ENCODE data around the gene MGMT. TPM values are rescaled to one million over a fixed set of nuclear protein-coding genes. Genes with fewer than 3 reads are reported as not detected.

The MGMT gene
- total RNA-seq, 2 donors from 2014 or later = 18.3 to 25.5 TPM

- DNase-seq (ENCODE audit: low spot score) (no peak), ATAC-seq (ENCODE audit: insufficient number of reproducible peaks, low FRiP score, low read depth) (no peak)
- H3K4me1 ChIP-seq (ENCODE audit: control insufficient read depth in 1 of 2, low read depth in 2 of 2) = no peaks in the 10 kb centered on the region
- no peak overlapping the region for H3K4me3 ChIP-seq
- H3K36me3 ChIP-seq = no peaks in the 10 kb centered on the region
- TF ChIP-seq CTCF (IDR thresholded peaks at IDR 0.05) = no peak
- no peaks in the 10 kb centered on the region for H3K27me3 ChIP-seq (replicated peaks; ENCODE audit: insufficient read depth)
- H3K9me3 ChIP-seq = peaks cover 4% of the 10 kb centered on the region
- H3K27ac ChIP-seq = no peak overlapping the region
These were observed 342.4 kb downstream of the MGMT start for GRCh38 chr10:129809431-129809830.

GRCh38 chr10:129809841-129810240 lies 342.8 kb downstream of the MGMT start:
- Histone ChIP-seq H3K9me3 (peaks cover 4% of the 10 kb centered on the region), H3K36me3 (no peaks in the 10 kb centered on the region), H3K4me3 (no peak overlapping the region), H3K4me1 (ENCODE audit: control insufficient read depth in 1 of 2, low read depth in 2 of 2) (no peaks in the 10 kb centered on the region), H3K27ac (no peak overlapping the region), H3K27me3 (replicated peaks; ENCODE audit: insufficient read depth) (no peaks in the 10 kb centered on the region)
- DNase-seq (ENCODE audit: low spot score) (no peak), ATAC-seq (ENCODE audit: insufficient number of reproducible peaks, low FRiP score, low read depth) (no peak)
- TF ChIP-seq CTCF (IDR thresholded peaks at IDR 0.05) = no peak

- Histone ChIP-seq H3K27me3 (replicated peaks; ENCODE audit: insufficient read depth) (no peaks in the 10 kb centered on the region), H3K9me3 (no peaks in the 10 kb centered on the region), H3K4me3 (no peak overlapping the region), H3K27ac (no peak overlapping the region), H3K36me3 (no peaks in the 10 kb centered on the region), H3K4me1 (ENCODE audit: control insufficient read depth in 1 of 2, low read depth in 2 of 2) (no peaks in the 10 kb centered on the region)
- no peak for DNase-seq (ENCODE audit: low spot score)
- TF ChIP-seq CTCF (IDR thresholded peaks at IDR 0.05) = no peak
- no peak for ATAC-seq (ENCODE audit: insufficient number of reproducible peaks, low FRiP score, low read depth)
These were observed 344.2 kb downstream of the MGMT start for GRCh38 chr10:129811208-129811607.

- H3K9me3 ChIP-seq = no peaks in the 10 kb centered on the region
- no peaks in the 10 kb centered on the region for H3K27me3 ChIP-seq (replicated peaks; ENCODE audit: insufficient read depth)
- no peak overlapping the region for H3K27ac ChIP-seq
- no peak for DNase-seq (ENCODE audit: low spot score)
- H3K4me3 ChIP-seq = no peak overlapping the region
- no peak for ATAC-seq (ENCODE audit: insufficient number of reproducible peaks, low FRiP score, low read depth)
- no peaks in the 10 kb centered on the region for H3K4me1 ChIP-seq (ENCODE audit: control insufficient read depth in 1 of 2, low read depth in 2 of 2)
- no peak for TF ChIP-seq CTCF (IDR thresholded peaks at IDR 0.05)
- H3K36me3 ChIP-seq = no peaks in the 10 kb centered on the region
These were observed 345.4 kb downstream of the MGMT start for GRCh38 chr10:129812398-129812797.

GRCh38 chr10:129814681-129815646 lies 347.9 kb downstream of the MGMT start:
- no peaks in the 10 kb centered on the region for H3K36me3 ChIP-seq
- H3K9me3 ChIP-seq = no peaks in the 10 kb centered on the region
- H3K27me3 ChIP-seq (replicated peaks; ENCODE audit: insufficient read depth) = no peaks in the 10 kb centered on the region
- no peaks in the 10 kb centered on the region for H3K4me1 ChIP-seq (ENCODE audit: control insufficient read depth in 1 of 2, low read depth in 2 of 2)
- ATAC-seq (ENCODE audit: insufficient number of reproducible peaks, low FRiP score, low read depth) (no peak), DNase-seq (ENCODE audit: low spot score) (no peak)
- TF ChIP-seq CTCF (IDR thresholded peaks at IDR 0.05) = no peak
- H3K4me3 ChIP-seq = no peak overlapping the region
- no peak overlapping the region for H3K27ac ChIP-seq
